NCI-H1105 (cell line): ENCODE results near the gene MINK1.

ENCODE experiments used
- DNase-seq: peaks from one replicate; lab custom pipeline; 2025; lab: John Stamatoyannopoulos, UW

The MINK1 gene

DNA sequence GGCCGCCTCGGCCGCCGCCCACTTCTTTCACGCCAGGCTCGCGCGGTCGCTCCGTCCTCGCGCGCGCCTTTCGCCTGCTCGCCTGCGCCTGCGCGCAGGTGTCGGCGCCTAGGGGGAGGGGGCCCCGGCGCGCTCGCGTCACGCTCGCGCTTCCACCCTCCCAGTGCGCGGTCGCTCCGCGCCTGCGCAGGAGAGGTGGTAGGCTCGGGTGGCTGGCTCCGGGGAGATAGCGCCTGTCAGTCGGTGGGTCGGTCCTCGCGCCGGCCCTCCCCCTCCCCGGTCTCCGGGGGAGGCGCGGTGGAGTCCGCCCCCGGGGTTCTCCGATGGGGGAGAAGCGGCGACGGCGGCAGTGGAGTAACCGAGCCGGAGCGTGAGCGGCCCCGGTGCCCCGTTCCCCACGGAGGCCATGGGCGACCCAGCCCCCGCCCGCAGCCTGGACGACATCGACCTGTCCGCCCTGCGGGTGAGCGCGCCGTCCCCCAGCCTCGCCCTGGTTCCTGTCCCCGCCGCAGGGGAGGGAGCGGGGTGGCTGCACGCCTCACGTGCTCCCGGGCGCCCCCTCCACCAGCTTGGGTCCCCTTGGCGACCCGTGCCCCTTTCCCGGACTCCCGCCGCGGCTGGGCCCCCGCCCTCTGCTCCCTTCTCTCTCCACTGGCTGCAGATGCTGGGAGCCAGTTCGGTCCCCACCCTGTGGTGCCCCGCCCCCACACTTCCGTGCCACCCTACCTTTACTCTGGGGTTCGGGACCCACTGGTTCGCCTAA lies at the start of gene MINK1:
MINK1 (plus strand) TSS at position 163 of the 763 bp plus-strand sequence; CDS start at position 407, 244 bp downstream.
- DNase-seq: peak; percentile 89

GRCh38 chr17:4785311-4786105 lies 47.6 kb upstream of the MINK1 start:
- DNase-seq: peak; percentile 15

DNA sequence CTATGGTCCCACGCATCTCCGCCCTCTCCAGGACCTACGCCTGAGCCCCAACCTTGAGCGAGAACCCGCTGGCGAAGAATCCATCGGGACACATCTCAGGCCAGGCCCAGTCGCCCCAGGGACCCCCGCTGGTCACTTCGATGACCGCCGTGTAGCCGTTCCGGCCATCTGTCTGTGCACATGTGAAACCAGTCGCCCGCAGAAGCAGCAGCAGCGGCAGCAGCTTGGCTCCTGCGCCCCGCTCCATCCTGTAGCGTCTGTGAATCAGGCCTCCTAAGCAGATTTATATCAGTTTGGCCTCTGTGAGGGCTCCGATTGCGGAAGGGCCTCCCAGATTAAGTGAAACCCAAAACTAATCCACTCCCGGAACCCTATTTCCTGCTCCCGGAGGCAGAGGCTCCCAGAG lies 47.0 kb upstream of the MINK1 start, which contains the start of gene VMO1:
VMO1 (minus strand) TSS at position 259 of the 406 bp plus-strand sequence; CDS start at position 247, 12 bp downstream.
- DNase-seq: no peak

DNA sequence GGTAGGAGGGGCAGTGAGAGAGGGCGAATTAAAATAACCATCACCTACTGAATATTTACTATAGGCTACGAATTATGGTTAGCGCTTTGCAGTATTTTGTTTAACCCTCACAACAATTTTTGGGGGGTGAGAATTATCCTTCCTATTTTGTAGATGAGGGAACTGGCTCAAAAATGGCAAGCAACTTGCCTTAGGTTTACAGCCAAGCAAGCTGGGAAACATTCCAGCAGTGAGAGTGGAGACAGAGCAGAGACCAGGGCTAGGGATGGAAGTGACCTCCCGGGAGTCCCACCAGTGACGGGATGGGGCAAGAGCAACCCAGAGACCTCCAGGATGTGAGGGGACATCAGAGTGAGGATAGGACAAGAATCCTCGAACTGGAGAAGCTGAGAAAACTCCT lies 46.6 kb upstream of the MINK1 start:
- no peak for DNase-seq

DNA sequence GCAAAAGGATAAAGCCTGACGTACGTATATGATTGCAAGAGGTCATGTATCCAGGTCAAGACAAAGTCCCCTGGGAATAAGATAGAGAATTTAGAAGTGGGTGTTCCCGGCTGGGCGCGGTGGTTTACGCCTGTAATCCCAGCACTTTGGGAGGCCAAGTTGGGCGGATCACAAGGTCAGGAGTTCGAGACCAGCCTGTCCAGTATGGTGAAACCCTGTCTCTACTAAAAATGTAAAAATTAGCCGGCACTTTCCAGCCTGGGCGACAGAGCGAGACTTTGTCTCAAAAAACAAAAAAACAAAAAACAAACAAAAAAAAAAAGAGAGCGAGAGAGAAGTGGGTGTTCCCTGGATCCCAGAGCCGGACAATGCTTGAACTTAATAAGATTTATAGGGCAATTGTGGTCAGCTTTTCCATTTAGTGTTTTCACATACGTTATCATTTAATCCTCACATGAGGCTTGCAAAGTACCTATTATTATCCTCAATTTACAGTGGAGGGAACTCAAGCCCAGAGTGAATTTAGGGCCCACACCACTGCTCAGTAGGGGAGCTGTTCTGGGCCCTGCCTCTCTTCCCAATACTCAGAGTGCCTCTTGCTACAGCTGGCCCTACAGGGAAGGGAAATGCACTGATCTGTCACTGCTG lies 44.9 kb upstream of the MINK1 start:
- DNase-seq: no peak

GRCh38 chr17:4788807-4789700 lies 44.1 kb upstream of the MINK1 start, which contains the start of gene GLTPD2:
GLTPD2 (plus strand) TSS chr17:4788964; CDS start chr17:4789012, 48 bp downstream.
- no peak for DNase-seq

DNA sequence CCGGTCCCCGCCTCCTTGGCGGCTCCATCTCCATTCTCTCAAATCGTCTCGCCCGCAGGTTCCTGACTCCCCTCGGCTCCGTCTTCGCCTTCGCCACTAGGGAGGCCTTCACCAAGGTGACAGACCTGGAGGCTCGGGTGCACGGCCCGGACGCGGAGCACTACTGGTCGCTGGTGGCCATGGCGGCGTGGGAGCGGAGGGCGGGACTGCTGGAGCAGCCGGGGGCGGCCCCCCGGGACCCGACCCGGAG lies 43.5 kb upstream of the MINK1 start:
- DNase-seq: no peak

DNA sequence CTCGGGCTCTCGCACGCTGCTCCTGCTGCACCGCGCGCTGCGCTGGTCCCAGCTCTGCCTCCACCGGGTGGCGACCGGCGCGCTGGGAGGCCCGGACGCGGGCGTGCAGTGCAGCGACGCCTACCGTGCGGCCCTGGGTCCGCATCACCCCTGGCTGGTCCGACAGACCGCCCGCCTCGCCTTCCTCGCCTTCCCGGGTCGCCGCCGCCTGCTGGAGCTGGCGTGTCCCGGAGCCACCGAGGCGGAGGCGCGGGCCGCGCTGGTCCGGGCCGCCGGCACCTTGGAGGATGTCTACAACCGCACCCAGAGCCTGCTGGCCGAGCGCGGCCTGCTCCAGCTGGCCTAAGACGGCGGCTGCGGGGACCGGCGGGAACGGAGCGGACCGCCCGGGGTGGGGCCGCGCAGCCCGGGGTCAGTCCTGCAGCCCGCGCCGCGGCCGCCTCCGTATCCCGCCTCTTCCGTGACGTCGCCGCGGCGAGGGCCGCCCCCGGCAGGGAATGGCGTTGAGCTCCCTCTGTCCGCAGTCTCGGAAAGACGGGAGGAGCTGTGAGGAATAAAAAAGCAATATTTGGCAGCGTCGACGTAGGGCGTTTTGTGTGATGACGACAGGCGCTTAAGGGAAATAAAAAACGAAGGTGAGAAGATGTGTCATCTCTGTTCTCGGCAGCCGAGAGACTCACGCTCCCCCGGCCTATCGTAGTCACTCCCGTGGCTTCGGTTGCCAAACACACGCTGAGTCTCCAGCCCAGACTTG lies 43.0 kb upstream of the MINK1 start:
- peak; percentile 80 for DNase-seq

DNA sequence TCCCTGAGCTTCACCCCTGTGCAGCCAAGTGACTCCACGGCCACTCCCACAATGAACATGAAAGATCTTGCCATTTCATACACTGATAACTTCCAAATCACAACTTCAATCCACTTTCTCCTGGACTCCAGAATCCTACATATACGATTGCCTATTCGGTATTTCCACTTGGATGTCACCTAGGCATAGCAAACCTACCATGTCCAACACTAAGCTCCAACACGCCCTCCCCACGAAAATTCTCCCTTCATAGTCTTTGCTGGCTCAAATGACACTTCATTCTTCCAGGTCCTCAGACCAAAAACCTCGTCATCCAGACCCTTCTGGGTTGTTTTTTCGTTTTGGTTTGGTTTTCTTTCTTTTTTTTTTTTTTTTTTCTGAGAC lies 42.4 kb upstream of the MINK1 start:
- no peak for DNase-seq

- DNase-seq: no peak
Measured at GRCh38 chr17:4795168-4795567, 38.0 kb upstream of the MINK1 start.

- peak; percentile 21 for DNase-seq
Measured at GRCh38 chr17:4796552-4796920, 36.6 kb upstream of the MINK1 start.

- no peak for DNase-seq
Measured at GRCh38 chr17:4800462-4801196, 32.5 kb upstream of the MINK1 start.

- no peak for DNase-seq
Measured at GRCh38 chr17:4802228-4802627, 30.9 kb upstream of the MINK1 start, which contains the start of gene C17orf114. C17orf114 (minus strand) TSS chr17:4802328.

- no peak for DNase-seq
Measured at GRCh38 chr17:4806456-4806776, 26.7 kb upstream of the MINK1 start.

GRCh38 chr17:4806777-4807604 lies 26.1 kb upstream of the MINK1 start, which contains the start of gene PLD2:
PLD2 (plus strand) TSS chr17:4807152; CDS start chr17:4807773, 621 bp downstream.
- peak; percentile 85 for DNase-seq

- no peak for DNase-seq
Measured at GRCh38 chr17:4807605-4808377, 25.3 kb upstream of the MINK1 start.

DNA sequence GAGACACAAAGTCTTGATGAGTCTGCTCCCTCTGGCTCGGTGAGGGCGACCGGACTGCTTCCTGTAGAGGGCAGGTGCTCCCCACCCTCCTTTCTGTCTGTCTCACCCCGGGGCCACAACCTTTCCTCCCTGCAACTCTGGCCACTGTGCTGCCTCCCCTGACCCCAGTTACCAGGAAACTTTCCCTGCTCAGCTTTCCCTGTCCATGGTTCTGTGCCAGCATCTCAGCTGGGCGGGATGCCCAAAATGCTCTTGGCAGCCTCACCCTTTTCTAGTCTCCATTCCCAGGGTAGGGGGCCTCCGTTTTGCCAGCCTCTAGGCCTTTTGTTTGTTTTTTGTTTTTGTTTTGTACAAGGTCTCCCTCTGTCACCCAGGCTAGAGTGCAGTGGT lies 24.8 kb upstream of the MINK1 start:
- DNase-seq: no peak

GRCh38 chr17:4810696-4811290 lies 22.3 kb upstream of the MINK1 start:
- DNase-seq: no peak
